T follicular helper cell (primary cell): ENCODE results near the gene NR2F6.
"Not testable (repeated sequence)": the region's sequence is repeated elsewhere in the genome, so short reads cannot be mapped to it uniquely, and the experiment has no call there.

ENCODE experiments used
- DNase-seq: peaks from one replicate; pipeline ENCODE4 v3.0.0-alpha.2; 2020; ENCODE audit warnings: low read depth

The NR2F6 gene

GRCh38 chr19:17211547-17212446 is 33.9 kb downstream of the NR2F6 start:
- DNase-seq: no peak

DNA sequence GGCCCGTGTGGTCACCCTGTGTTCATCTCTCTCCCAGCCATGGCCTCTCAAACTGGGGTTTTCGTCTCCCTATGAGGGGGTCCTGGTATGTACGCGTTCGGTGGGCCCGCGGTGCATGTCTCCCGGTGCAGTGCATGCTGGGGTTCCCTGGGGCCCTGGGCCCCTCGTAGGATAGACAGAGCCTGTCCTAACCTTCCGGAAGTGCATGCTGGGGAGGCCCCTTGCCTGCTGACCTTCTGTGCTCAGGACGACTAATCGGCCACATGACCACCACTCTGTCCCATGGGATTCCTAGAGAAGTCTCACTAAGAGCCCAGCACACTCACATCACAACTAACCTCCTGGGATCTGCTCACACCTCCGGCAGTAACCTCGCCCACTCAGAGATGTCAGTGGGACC is 35.4 kb downstream of the NR2F6 start:
- DNase-seq: no peak

DNA sequence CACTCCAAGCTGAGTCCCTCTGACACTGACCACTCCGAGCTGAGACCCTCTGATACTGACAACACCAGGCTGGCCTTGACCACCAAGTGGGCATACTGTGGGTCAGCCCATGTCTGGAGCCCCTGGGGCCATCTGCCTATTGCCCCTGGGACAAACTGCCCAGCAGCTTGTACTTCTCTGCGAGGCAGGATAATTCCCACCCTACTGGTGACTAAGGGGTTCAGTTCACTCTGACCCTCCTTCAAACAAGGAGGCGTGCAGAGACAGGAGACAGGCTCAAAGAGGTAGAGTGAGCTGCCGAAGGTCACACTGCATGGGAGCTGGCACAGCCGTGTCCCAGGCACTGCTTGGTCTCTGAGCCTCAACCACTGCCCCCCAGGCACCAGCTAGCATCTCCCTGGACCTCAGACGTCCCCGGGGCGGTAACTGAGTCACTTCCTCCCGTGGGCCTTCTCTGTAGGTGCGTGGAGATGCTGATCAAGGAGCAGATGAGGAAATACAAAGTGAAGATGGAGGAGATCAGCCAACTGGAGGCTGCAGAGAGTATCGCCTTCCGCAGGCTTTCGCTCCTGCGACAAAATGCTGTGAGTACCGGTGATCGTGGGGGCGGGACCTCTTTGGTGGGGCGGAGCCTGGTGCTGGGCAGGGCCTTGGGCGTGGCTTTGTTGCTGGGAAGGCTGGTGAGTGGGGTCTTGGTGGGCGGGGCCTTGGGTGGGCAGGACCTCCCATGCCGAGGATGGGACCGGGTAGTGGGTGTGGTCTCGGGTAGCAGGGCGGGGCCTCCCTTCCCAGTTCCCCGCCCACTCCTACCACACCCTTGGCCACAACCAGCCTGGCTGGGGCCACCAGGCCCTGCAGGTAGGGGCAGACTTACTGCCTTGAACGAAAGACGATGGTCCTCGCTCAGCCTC is 36.3 kb downstream of the NR2F6 start:
- DNase-seq: no peak

DNA sequence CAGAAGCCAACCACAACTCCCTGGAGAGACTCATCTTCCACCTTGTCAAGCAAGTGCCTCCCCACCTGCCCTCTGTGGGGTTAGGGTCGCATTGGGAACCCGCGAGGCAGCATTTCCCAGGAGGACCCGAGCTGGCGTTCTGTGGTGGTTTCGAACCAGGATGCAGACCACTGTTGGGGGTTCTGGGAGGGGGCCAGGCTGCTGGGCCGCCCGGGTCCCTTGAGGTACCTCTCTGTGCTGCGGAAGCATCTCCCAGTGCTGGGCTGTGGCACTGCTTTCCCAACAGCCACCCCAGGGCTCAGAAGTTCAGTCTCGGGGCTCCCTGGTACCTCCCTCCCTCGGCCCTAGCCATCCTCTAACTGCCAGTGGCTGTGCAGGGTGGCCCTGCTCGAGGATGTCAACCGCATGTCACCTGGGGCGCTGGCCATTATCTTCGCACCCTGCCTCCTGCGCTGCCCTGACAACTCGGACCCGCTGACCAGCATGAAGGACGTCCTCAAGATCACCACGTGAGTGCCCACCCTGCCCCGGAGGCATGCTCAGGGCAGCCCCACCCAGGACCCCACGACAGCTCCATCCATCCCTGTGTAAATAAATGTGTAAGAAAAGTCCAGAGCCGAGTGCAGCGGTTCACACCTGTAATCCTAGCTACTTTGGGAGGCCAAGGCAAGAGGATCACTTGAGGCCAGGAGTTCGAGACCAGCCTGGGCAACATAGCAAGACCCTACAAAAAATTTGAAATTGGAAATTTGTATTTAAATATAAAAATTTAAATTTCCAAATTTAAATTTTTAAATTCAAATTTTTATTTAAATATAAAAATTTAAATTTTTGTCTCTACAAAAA is 38.8 kb downstream of the NR2F6 start:
- no peak for DNase-seq

- DNase-seq: peak; percentile 38
These were observed 40.2 kb downstream of the NR2F6 start for GRCh38 chr19:17205237-17206140.

DNA sequence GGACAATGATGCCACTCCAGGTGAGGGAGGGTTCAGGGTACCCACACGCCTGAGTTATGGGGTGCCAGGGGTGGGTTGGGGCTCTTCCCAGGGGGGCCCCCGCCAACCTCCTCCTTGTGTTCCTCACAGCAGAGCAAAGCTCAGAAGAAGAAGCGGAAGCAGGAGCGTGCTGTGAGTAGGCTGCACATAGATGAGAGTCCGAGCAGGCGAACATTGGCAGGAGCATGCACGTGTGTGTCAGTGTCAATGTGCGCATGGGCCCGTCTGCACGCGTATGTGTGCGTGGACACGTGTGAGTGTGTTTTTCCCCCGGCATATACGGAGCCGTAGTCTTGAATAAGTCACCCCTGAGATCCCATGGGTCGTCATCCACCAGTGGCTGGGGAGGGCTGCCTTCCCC is 43.0 kb downstream of the NR2F6 start:
- DNase-seq: no peak

DNA sequence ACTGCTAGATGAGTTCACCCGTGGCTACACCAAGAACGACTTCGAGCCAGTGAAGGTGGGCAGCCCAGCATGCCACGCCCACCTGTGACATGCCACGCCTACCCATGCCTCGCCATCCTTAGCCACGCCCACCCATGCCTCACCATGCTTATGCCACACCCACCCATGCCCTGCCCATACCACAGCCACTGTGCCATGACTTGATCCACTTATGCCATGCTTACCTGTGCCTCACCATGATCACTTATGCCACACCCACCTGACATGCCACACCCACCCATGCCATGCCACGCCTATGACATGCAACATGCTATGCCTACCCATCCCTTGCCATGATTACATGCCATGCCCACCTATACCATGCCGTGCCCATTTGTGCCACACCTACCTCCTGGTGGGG is 43.5 kb downstream of the NR2F6 start:
- DNase-seq: no peak

GRCh38 chr19:17200408-17201079 is 45.2 kb downstream of the NR2F6 start:
- no peak for DNase-seq

DNA sequence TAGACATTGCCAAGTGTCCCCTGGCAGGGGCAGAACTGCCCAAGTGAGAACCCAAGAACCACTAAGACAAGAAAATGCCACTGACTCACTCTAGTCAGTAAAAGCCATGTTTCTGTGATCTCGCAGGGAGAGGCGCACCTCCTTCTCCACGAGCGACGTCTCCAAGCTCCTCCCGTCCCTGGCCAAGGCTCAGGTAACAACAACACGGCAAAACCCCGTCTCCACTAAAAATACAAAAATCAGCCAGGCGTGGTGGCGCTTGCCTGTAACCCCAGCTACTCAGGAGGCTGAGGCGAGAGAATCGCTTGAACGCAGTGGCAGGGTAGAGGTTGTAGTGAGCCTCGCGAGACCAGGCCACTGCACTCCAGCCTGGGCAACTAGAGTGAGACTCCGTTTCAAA is 48.1 kb downstream of the NR2F6 start:
- DNase-seq: no peak

- DNase-seq: no peak
These were observed 49.1 kb downstream of the NR2F6 start for GRCh38 chr19:17196610-17197009.

GRCh38 chr19:17195106-17195505 is 50.6 kb downstream of the NR2F6 start:
- no peak for DNase-seq

- no peak for DNase-seq
These were observed 51.1 kb downstream of the NR2F6 start for GRCh38 chr19:17194608-17195007.

- no peak for DNase-seq
These were observed 53.0 kb downstream of the NR2F6 start for GRCh38 chr19:17192751-17193150.

GRCh38 chr19:17191736-17192135 is 54.0 kb downstream of the NR2F6 start:
- DNase-seq: not testable (repeated sequence)

GRCh38 chr19:17185590-17185989 is 60.1 kb downstream of the NR2F6 start:
- no peak for DNase-seq

DNA sequence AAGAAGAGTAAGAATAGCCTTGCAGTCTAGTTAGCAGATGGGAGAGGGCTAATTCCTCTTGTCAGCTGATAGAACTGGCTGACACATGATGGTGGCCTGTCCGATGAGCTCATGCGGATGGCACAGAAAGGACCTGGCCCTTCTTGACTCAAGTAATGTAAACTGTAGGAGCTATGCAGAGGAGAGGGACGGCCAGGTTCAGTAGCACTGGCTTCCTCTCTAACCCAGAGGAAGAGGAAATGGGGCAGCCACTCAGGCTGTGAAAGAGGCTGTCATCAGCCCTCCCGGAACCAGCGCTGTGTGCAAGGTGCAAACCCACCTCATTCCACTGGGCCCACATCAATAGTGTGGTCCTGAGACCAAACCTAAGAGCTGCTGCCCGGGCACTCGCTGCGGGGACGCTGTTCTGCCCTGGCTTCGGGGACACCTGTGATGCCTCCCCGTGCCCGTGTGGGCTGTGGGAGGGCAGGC is 61.3 kb downstream of the NR2F6 start:
- DNase-seq: no peak

- DNase-seq: no peak
These were observed 61.8 kb downstream of the NR2F6 start for GRCh38 chr19:17183858-17184321.

DNA sequence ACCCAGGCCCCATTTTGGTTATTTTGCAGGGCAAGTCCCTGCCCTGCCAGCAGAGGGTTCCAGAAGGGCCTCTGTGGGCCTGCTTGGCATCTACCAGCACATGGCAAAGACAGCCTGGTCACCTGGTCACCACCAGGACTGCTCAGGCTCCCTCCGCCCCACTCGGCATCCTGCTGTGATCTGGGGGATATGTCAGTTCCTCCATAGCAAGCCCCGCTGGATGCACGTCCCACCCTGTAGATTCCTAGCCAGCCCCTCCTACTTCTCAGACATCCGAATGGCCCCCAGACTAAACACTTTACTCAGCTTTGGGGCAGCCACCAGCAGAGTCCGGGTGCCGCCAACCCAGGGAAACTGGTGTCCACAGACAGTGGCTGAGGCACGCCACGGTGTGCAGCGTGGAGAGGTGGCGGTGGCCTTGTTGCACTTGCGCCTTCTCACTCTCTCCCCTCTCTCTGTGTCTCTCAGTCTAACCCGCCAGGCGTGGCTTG is 62.4 kb downstream of the NR2F6 start:
- no peak for DNase-seq
